PC-3 (cell line): ENCODE results near the gene NTNG1. TPM values are rescaled to one million over a fixed set of nuclear protein-coding genes. Genes with fewer than 3 reads are reported as not detected.

ENCODE experiments used
- ATAC-seq: fragments of 200-7000 bp; cut with Tn5 transposase; 2 replicates; pipeline ENCODE4 v1.9.1; 2020; ENCODE audit warnings: mild to moderate bottlenecking, moderate library complexity
- BruUV-seq: library from RNA; stranded (reverse); fragments of 400-500 nt; replicated peaks from 2 replicates; lab custom pipeline; 2021; lab: Mats Ljungman, UMichigan
- CTCF ChIA-PET: fragments of 300-600 bp; sonication (Branson Sonifier 250); formaldehyde crosslinking; loops from one replicate; lab custom pipeline; 2022; ENCODE audit warnings: antibody characterized with exemption; lab: Charles Lee
- POLR2A ChIA-PET: fragments of 300-600 bp; sonication (Branson Sonifier 250); formaldehyde crosslinking; loops from one replicate; lab custom pipeline; 2022; ENCODE audit warnings: antibody characterized with exemption; ENCODE audit not compliant: unreplicated experiment; lab: Charles Lee
- DNase-seq: peaks from one replicate; pipeline ENCODE4 v3.0.0-alpha.2; 2015
- H2AFZ ChIP-seq: fragments of 300-600 bp; sonication (generic); 2 replicates; pipeline ENCODE4 v1.6.0; 2016; ENCODE audit warnings: antibody characterized with exemption, low read length
- H3F3A ChIP-seq: fragments of 300-600 bp; sonication (generic); one replicate; pipeline ENCODE4 v1.6.0; 2017; ENCODE audit warnings: antibody characterized with exemption, low read length, control low read depth, mild to moderate bottlenecking; ENCODE audit not compliant: unreplicated experiment
- H3K27ac ChIP-seq: fragments of 300-600 bp; sonication (generic); 2 replicates; pipeline ENCODE4 v1.5.1; 2016; ENCODE audit warnings: mild to moderate bottlenecking, low read length
- H3K27me3 ChIP-seq: fragments of 300-600 bp; sonication (generic); 2 replicates; pipeline ENCODE4 v1.6.1; 2016; ENCODE audit warnings: low read length, mixed read lengths
- H3K36me3 ChIP-seq: fragments of 300-600 bp; sonication (generic); 2 replicates; pipeline ENCODE4 v1.6.1; 2016; ENCODE audit warnings: low read depth, mixed run types, low read length, mixed read lengths
- H3K4me1 ChIP-seq: fragments of 300-600 bp; sonication (generic); 2 replicates; pipeline ENCODE4 v1.5.1; 2016; ENCODE audit warnings: low read length; ENCODE audit not compliant: insufficient read depth
- H3K4me2 ChIP-seq: fragments of 300-600 bp; sonication (generic); 2 replicates; pipeline ENCODE4 v1.6.0; 2016; ENCODE audit warnings: low read length
- H3K4me3 ChIP-seq: fragments of 300-600 bp; sonication (generic); 2 replicates; pipeline ENCODE4 v1.5.1; 2016; ENCODE audit warnings: mild to moderate bottlenecking, low read length, mixed read lengths
- H3K79me2 ChIP-seq: fragments of 300-600 bp; sonication (generic); 2 replicates; pipeline ENCODE4 v1.6.1; 2017; ENCODE audit warnings: low read length, mixed read lengths
- H3K9ac ChIP-seq: fragments of 300-600 bp; sonication (generic); 2 replicates; pipeline ENCODE4 v1.6.0; 2016; ENCODE audit warnings: mild to moderate bottlenecking, low read length
- H3K9me2 ChIP-seq: fragments of 300-600 bp; sonication (generic); replicated peaks from 2 replicates; pipeline ENCODE4 v1.6.1; 2016; ENCODE audit warnings: mixed run types, low read length, mixed read lengths
- H3K9me3 ChIP-seq: fragments of 300-600 bp; sonication (generic); 2 replicates; pipeline ENCODE4 v1.6.1; 2016; ENCODE audit warnings: low read length, mixed read lengths
- H4K20me1 ChIP-seq: fragments of 300-600 bp; sonication (generic); 2 replicates; pipeline ENCODE4 v1.6.1; 2016; ENCODE audit warnings: low read length, mixed read lengths
- EZH2 ChIP-seq: fragments of 300-600 bp; sonication (generic); IDR thresholded peaks from one replicate; pipeline ENCODE4 v1.6.1; 2017; ENCODE audit warnings: antibody characterized with exemption, mild to moderate bottlenecking, low read length; ENCODE audit not compliant: unreplicated experiment
- EZH2phosphoT487 ChIP-seq: fragments of 300-600 bp; sonication (generic); IDR thresholded peaks from 2 replicates; pipeline ENCODE4 v1.6.1; 2018; ENCODE audit warnings: mild to moderate bottlenecking, antibody characterized with exemption, low read length, borderline replicate concordance
- intact Hi-C: fragments of 100-400 bp; cut with micrococcal nuclease; formaldehyde crosslinking; loops from 2 replicates; pipeline ENCODE4 v1.9.0; 2023
- total RNA-seq: library from RNA; depleted of rRNA; stranded (reverse); fragments of >200 nt; gene quantifications from 2 replicates; pipeline ENCODE4 v1.2.3, GENCODE V29; 2014
- TF ChIP-seq, protein P1 (sequence below): fragments of 300-600 bp; sonication (generic); conservative IDR thresholded peaks from 2 replicates; pipeline ENCODE4 v1.5.1; 2017; ENCODE audit warnings: antibody characterized with exemption, low read depth, mild to moderate bottlenecking, low read length

Gene NTNG1
- total RNA-seq, 1 experiment from 2014 or later = 6.7 TPM

GRCh38 chr1:107202007-107202406 is 61.2 kb downstream of the NTNG1 start:
- Histone ChIP-seq H2AFZ (no peak overlapping the region), H3K79me2 (no peaks in the 10 kb centered on the region), H3K9me2 (no peaks in the 10 kb centered on the region), H3K36me3 (no peaks in the 10 kb centered on the region), H3K9ac (no peak overlapping the region), H4K20me1 (no peaks in the 10 kb centered on the region), H3K27ac (no peak overlapping the region), H3K9me3 (0 out of 2 replicates have a peak, but pooled peaks cover 3% of the 10 kb centered on the region), H3K27me3 (no peaks in the 10 kb centered on the region), H3K4me1 (no peaks in the 10 kb centered on the region), H3F3A (no peaks in the 10 kb centered on the region), H3K4me3 (no peak overlapping the region), H3K4me2 (no peak overlapping the region)
- ChIA-PET POLR2A (no interaction called here), CTCF (no interaction called here)
- intact Hi-C loops = no loop called here
- TF ChIP-seq, protein P1, sequence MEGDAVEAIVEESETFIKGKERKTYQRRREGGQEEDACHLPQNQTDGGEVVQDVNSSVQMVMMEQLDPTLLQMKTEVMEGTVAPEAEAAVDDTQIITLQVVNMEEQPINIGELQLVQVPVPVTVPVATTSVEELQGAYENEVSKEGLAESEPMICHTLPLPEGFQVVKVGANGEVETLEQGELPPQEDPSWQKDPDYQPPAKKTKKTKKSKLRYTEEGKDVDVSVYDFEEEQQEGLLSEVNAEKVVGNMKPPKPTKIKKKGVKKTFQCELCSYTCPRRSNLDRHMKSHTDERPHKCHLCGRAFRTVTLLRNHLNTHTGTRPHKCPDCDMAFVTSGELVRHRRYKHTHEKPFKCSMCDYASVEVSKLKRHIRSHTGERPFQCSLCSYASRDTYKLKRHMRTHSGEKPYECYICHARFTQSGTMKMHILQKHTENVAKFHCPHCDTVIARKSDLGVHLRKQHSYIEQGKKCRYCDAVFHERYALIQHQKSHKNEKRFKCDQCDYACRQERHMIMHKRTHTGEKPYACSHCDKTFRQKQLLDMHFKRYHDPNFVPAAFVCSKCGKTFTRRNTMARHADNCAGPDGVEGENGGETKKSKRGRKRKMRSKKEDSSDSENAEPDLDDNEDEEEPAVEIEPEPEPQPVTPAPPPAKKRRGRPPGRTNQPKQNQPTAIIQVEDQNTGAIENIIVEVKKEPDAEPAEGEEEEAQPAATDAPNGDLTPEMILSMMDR = no peak
- TF ChIP-seq EZH2phosphoT487 (no peak), EZH2 (no peak)
- ATAC-seq (no peak), DNase-seq (no peak)
- no TSS peak for BruUV-seq

DNA sequence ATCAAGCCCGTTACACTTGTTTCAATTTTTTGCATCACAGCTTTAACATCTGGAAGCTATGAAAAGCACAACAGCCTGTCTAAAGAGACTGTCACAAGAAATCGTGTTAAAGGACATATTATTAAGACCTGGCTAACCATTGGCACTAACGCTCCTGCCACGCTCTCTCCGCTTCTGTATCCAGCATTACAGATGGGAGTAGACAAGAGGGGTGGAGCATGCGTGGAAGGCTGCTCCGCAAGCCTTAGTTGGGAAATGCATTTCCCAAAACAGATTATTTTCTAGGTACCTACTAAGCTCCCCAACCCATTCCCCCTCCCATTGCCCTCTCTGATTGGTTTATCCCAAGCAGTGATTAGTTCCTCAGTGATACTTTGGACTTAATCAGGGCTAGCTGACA is 72.4 kb downstream of the NTNG1 start:
- Histone ChIP-seq H3K9me3 (no peaks in the 10 kb centered on the region), H3K79me2 (no peaks in the 10 kb centered on the region), H3K4me2 (no peak overlapping the region), H3K4me3 (no peak overlapping the region), H3K27ac (no peak overlapping the region), H3K36me3 (no peaks in the 10 kb centered on the region), H2AFZ (no peak overlapping the region), H3F3A (no peaks in the 10 kb centered on the region), H3K27me3 (no peaks in the 10 kb centered on the region), H3K4me1 (no peaks in the 10 kb centered on the region), H3K9ac (no peak overlapping the region), H3K9me2 (no peaks in the 10 kb centered on the region), H4K20me1 (no peaks in the 10 kb centered on the region)
- ChIA-PET POLR2A (no interaction called here), CTCF (no interaction called here)
- intact Hi-C loops = no loop called here
- TF ChIP-seq EZH2 (no peak), EZH2phosphoT487 (no peak)
- TF ChIP-seq, protein P1 = no peak
- ATAC-seq (no peak), DNase-seq (no peak)
- no TSS peak for BruUV-seq

GRCh38 chr1:107220036-107220435 is 79.2 kb downstream of the NTNG1 start:
- Histone ChIP-seq H3K9ac (no peak overlapping the region), H3K27ac (no peak overlapping the region), H3K9me3 (no peaks in the 10 kb centered on the region), H2AFZ (no peak overlapping the region), H3K9me2 (no peaks in the 10 kb centered on the region), H3K4me3 (no peak overlapping the region), H3F3A (no peaks in the 10 kb centered on the region), H3K4me1 (no peaks in the 10 kb centered on the region), H3K4me2 (no peak overlapping the region), H3K36me3 (no peaks in the 10 kb centered on the region), H3K27me3 (no peaks in the 10 kb centered on the region), H4K20me1 (no peaks in the 10 kb centered on the region), H3K79me2 (no peaks in the 10 kb centered on the region)
- no peak for TF ChIP-seq EZH2
- no peak for TF ChIP-seq EZH2phosphoT487
- TF ChIP-seq, protein P1 = no peak
- DNase-seq = no peak
- CTCF ChIA-PET = no interaction called here
- no peak for ATAC-seq
- POLR2A ChIA-PET = no interaction called here
- intact Hi-C loops = no loop called here
- no TSS peak for BruUV-seq
